ENCODE measurements around the gene ADCK1.
"Not testable (repeated sequence)": the region's sequence is repeated elsewhere in the genome, so short reads cannot be mapped to it uniquely, and the experiment has no call there.

ADCK1 gene, protein sequence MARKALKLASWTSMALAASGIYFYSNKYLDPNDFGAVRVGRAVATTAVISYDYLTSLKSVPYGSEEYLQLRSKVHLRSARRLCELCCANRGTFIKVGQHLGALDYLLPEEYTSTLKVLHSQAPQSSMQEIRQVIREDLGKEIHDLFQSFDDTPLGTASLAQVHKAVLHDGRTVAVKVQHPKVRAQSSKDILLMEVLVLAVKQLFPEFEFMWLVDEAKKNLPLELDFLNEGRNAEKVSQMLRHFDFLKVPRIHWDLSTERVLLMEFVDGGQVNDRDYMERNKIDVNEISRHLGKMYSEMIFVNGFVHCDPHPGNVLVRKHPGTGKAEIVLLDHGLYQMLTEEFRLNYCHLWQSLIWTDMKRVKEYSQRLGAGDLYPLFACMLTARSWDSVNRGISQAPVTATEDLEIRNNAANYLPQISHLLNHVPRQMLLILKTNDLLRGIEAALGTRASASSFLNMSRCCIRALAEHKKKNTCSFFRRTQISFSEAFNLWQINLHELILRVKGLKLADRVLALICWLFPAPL

DNA sequence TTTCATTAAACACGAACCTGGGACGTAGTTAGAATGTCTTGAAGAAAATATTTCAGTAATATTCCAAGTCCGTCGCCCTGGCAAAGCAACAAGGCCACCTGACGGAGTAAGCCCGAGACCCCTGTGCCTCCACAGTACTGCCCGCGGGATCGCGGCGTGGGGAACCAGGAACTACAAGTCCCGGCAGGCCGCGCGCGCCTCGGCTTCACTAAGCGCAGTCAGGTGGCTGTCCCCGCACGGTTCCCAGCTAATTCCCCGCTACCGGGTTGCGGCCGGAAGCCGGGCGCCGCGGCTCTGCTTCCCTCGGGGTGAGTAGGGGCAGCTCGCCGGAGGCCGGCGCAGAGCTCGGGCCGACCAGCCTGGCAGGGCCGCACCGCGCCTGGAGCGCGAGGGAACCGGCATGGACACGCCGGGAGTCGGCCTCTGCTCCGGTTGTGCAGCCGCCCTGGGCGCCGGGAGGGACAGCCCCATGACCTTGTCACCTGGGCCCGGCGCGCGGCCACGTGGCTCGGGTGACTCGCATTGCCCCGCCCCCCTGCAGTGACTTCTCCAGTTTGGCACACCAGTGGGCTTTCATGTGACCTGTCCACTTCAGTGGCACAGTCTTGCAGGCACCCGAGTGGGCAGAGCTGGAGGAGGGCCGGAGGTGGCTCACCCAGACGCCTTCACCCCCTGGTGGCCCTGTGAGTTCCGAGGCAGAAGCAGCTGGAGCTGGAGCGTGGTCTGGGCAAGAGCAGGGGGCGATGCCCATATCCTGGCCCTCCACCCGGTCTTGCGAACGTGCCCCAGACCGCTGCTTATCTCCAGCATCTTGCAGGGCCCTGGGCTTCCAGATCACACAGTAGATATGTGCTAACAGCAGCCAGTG, at the start of gene ADCK1:
Gene ADCK1 (plus strand): TSS at position 247 of the 868 bp plus-strand sequence. CDS start 18,870 bp downstream, outside the sequence.
- no peak for DNase-seq (ENCODE audit: low read depth, low spot score)
- H3K27ac ChIP-seq = peak within 1 kb of the TSS; percentile 52

DNA sequence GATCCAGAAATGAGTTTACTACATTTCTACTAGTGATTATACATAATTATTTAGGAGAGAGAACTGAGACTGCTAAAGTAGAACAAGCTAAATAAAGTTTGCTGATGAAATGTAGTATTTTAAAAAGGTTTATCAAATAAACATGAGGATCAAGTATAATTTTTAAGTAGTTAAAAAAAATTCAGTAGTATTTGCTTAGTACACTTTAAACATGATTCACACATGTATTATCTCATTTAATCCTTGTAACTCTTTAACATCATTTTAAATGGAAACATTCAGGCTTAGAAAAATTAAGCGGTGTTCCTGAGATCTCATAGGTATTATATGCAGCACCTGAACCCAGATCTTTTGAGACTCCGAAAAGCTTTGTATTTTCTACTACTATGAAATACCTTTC, 47.6 kb upstream of the ADCK1 start:
- no peak for DNase-seq (ENCODE audit: low read depth, low spot score)
- no peak overlapping the region for H3K27ac ChIP-seq

DNA sequence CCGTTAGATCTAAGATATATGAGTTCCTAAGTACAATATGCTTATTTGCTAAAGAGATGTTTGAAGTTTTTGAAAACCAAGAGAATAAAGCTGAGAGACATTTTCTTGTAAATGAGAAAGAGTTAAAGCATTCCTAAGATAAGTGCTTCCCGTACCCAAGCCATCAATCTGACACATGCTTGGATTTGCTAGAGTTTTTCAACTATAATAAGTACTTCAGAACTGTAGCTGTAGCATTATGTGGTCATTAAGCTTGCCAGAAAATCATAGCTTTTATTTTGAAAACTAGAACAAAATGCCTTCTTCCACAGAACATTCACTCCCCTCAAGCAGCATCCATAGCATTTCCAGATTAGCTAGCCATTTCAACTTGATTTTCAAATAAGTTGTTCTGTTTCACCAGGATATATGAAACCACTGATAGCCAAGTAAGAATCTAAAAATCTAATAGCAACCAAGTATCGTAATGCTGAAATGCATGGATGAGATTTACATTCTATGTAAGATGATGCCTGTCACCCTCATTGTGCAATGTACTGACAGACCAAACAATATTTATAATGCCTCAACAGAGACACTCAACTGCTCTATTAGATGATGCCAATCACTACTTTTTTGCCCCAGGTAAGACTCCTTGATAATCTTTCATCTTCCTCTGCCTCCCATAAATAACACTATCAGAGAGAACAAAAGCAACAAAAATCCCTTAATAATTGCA, 47.0 kb upstream of the ADCK1 start:
- no peak for DNase-seq (ENCODE audit: low read depth, low spot score)
- no peak overlapping the region for H3K27ac ChIP-seq

DNA sequence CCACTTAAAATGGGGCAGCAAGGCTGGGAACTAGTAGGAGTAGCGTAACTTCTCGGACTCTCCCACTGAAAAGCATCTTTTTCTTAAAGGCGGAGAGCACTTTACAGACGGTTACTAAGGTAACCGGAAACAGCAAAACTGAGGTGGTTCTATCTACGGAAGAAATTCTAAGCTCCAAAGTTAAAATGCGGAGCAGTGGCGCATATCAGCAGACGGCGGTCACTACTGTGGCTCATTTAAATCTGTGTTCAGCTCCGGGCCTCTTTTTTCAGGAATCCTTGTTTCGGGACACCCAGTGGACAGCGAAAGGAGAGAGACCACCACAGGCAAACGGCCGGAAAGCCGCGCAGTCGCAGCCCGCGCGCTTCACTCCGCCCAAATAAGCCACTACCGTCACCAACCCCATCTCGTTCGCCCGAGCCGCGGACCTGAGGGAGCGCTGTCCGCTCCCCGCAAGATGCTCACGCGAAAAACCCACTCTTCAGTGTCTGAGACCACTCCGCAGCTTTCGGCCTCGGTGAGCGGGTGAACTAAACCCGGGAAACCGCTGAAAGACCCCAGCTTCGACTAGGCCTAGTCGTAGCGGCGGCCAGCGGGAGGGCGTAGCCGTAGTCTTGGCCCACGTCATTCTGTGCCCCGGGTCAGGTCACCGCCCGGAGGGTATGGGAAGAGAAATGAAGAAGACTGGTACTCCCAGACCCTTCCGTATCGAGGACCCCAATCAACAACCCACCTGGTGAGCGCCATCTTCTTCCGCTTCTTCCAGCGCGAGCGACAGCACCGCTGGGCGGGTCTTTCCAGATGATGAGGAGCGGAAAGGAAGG, 39.3 kb upstream of the ADCK1 start, which contains the start of gene SNW1:
Gene SNW1 (minus strand): TSS at position 776 of the 824 bp plus-strand sequence. CDS start 29 bp downstream, at position 747.
- no peak for DNase-seq (ENCODE audit: low read depth, low spot score)
- H3K27ac ChIP-seq = peak within 1 kb of the TSS; percentile 59

DNA sequence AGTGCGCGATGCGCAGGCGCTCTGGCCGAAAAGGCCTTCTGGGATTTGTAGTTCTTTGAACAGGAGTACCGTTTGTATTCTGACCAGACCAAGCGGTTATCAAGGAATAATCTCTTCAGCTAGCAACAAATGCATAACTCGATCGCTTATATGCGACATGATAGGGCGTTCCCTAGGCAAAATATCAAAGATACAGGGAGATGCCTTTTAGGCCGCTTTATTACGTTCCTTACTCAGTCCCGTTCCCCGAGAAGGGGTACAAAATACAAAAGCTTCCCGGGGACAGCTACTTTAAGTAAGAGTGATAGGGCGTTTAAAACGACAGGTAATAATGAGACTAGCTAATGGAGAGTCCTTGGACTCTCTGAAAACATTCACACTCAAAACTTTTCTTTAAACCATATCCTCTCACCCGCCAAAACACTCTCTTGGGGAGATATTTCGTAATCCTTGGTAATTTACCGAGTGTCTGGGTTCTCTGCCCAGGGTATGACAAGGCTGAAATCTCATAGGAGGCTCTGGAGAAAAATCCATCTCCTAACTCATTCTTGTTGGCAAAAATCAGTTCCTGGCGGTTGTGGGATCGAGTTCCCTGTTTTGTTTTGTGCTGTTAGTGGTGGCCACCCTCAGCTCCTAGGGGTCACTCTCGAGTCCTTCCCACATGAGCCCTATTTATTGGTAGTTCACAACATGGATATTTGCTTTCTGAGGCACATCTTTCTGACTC, 38.5 kb upstream of the ADCK1 start:
- peak overlapping the region; percentile 59 for H3K27ac ChIP-seq
- peak; percentile 70 for DNase-seq (ENCODE audit: low read depth, low spot score)

DNA sequence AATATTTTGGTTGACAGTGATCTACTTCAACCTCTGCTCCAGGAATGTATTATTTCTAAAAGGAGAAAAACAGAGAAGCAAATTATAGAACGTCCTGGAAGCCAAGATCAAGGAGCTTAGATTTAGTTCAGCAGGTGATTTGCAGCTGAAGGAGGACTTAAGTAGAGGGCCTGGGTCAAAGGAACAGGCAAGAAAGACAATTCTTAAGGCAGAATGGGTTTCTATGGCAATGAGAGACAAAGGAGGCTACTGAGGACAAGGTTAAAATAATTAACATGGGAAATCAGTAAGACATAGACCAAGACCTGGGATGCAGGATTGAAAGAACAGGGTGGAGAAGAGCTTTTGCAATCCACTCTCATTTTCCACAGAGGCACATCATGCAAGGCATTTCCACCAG, 36.6 kb upstream of the ADCK1 start:
- no peak overlapping the region for H3K27ac ChIP-seq
- no peak for DNase-seq (ENCODE audit: low read depth, low spot score)

DNA sequence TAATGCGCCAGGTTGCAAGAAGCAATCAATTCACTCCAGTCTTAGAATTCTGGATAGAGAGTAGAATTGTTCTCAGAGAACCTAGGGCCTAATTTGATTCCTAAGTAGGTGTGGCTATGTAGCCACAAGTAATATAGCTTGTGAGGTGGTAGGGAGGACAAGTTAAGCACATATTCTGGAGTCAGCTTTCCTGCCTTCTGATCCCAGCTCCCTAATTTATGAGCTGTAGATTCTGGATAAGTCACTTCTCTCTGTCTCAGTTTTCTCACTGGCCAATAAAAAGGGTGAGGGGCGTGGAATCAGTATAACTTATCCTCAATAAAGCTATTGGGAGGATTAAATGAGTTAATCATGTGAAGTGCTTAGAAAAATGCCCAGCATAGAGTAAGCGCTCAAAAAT, 35.9 kb upstream of the ADCK1 start:
- DNase-seq (ENCODE audit: low read depth, low spot score) = no peak
- no peak overlapping the region for H3K27ac ChIP-seq

DNA sequence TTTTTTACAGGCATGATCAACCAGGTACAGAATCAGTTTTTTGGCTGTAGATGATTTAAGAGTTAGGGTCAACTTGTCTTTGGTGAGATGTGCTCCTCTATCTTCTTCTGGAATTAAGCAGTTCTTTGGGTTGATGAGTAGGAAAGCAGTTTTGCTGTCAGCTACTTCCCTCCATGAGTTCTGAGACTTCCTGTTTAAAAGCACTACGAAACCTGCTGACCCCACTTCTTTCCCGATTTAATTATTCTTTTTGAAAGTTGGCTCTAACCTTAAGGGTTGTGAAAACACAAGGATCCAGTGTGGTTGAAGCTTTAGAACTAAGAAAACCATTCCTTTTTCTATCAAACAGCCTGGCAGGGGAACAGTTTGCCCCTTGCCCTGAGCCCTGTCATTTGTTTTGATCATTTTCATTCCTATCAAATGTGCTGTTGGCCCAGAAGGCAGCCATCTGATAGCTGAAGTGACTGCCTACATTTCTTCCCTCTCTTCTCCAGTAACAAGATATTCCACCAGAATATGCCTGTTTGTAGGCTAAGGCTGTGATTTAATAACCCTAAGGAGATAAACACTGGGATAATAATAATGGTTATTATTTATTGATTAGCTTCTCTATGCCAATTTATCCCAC, 31.4 kb upstream of the ADCK1 start:
- not testable (repeated sequence) for H3K27ac ChIP-seq; DNase-seq (ENCODE audit: low read depth, low spot score)

DNA sequence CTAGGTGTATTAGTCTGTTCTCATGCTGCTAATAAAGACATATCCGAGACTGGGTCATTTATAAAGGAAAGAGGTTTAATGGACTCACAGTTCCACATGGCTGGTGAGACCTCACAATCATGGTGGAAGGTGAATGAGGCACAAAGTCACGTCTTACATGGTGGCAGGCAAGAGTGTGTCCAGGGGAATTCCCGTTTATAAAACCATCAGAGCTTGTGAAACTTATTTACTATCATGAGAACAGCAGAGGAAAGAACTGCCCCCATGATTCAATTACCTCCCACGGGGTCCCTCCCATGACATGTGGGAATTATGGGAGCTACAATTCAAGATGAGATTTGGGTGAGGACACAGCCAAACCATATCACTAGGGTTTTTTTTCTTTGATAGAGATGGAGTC, 25.9 kb upstream of the ADCK1 start:
- DNase-seq (ENCODE audit: low read depth, low spot score); H3K27ac ChIP-seq: not testable (repeated sequence)

DNA sequence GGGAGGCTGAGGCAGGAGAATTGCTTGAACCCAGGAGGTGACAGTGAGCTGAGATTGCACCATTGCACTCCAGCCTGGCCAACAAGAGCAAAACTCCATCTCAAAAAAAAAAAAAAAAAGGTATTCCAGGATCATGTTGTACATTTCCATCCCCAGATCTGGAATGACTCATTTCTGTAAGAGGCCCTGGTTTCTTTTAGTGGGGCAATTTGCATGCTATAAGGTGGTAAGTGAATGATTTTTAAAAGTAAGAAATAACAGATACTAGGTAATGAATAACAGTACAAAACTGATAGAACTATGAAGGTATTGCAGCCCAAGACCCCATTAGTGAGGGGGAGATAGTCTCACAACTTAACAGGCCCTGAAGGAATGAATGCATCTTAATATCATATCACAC, 17.7 kb upstream of the ADCK1 start:
- no peak overlapping the region for H3K27ac ChIP-seq
- DNase-seq (ENCODE audit: low read depth, low spot score) = no peak

DNA sequence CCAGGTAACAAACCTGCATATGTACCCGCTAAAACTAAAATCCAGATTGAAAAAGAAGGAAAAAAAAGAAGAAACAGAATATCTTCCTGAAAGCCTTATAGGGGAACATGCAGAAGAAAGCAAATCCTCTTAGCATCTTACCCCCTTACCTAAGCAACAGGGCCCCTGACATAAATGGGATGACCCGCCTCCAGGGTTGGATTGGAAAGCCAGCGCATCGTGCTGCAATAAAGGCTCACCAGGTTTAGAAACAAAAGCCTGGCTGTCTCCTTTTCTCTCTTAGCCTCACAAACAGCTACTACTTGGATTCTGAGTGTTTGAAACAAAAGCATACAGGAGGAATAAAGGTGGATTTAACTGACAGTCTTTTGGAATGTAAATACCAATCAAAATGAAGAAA, 13.8 kb upstream of the ADCK1 start:
- no peak overlapping the region for H3K27ac ChIP-seq
- no peak for DNase-seq (ENCODE audit: low read depth, low spot score)

DNA sequence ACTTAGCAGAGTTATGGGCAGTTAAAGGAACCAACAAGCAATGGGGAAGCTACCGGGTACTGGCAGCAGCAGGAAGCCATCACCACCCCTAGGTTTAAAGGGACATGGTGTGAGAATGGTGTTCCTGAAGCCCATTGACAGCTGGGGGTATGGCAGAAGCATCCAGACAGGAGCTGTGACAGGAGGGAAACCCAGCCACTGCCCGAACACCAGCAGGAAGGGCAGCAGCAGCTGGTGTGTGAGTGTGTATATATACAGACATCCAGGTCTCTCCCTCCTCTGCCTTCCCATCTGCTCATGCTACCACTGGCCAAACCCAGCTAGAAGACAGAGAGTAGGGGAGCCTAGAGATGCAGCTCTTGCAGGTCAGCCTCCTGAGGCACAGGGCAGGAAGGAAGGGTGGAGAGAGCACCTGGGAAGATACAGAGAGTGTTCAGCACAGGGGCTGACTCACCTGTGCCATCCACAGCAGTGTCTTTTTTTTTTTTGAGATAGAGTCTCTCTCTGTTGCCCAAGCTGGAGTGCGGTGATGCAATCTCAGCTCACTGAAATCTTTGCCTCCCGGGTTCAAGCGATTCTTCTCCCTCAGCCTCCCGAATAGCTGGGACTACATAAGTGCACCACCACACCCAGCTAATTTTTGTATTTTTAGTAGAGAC, 9.2 kb upstream of the ADCK1 start:
- DNase-seq (ENCODE audit: low read depth, low spot score) = no peak
- H3K27ac ChIP-seq = peak overlapping the region; percentile 9

DNA sequence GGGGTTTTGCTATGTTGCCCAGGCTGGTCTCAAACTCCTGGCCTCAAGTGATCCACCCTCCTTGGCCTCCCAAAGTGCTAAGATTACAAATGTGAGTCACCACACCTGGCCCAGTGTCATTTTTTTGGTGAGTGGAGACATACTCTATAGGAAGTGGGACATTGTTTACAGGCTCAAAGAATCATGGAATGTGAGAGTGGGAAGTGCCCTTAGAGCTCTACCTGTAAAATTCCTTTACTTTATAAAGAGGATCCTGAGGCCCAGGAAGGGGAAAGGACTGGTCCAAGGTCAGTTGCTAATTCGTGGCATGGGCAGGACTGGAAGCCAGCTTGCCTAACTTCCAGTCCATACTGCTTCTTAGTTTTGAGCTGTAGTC, 8.7 kb upstream of the ADCK1 start:
- peak overlapping the region; percentile 9 for H3K27ac ChIP-seq
- DNase-seq (ENCODE audit: low read depth, low spot score) = no peak

DNA sequence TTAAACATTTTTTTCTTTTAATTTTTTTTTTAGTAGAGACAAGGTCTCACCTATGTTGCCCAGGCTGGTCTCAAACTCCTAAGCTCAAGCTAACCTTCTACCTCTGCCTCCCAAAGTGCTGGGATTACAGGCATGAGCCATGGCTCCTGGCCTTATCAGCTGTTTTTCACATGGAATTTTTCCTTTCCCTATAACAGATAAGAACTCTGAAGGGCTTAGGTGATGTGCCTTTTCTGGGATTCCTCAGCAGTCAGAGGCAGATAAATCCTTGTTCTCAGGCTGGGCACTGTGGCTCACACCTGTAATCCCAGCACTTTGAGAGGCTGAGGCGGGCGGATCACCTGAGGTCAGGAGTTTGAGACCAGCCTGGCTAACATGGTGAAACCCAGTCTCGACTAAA, 6.7 kb upstream of the ADCK1 start:
- not testable (repeated sequence) for H3K27ac ChIP-seq; DNase-seq (ENCODE audit: low read depth, low spot score)

DNA sequence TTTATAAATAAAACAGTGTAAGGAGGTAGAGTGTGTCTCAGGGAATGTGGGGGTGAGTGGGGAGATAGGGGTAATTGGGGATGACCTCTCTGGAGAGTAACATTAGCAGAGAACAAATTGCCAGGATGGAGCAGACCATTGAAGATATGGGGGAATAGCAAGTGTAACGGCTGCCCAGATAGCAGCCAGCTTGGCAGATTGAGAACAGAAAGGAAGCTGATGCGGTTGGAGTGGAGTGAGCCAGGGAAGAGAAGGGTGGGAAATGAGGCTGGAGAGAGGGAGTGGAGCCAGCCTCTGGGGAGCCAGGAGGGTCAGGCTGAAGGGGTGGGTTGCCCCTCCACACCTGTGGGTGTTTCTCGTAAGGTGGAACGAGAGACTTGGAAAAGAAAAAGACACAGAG, 5.6 kb upstream of the ADCK1 start:
- no peak overlapping the region for H3K27ac ChIP-seq
- no peak for DNase-seq (ENCODE audit: low read depth, low spot score)

DNA sequence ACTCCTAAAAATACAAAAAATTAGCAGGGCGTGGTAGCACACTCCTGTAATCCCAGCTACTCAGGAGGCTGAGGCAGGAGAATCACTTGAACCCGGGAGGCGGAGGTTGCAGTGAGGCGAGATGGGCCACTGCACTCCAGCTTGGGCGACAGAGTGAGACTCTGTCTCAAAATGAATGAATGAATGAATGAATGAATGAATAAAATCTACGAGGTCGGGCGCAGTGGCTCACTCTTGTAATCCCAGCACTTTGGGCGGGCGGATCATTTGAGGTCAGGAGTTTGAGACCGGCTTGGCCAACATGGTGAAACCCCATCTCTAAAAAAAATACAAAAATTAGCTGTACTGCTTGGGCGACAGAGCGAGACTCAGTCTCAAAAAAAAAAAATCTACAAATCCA, 453 bp upstream of the ADCK1 start:
- peak overlapping the region; percentile 52 for H3K27ac ChIP-seq
- DNase-seq (ENCODE audit: low read depth, low spot score) = not testable (repeated sequence)

DNA sequence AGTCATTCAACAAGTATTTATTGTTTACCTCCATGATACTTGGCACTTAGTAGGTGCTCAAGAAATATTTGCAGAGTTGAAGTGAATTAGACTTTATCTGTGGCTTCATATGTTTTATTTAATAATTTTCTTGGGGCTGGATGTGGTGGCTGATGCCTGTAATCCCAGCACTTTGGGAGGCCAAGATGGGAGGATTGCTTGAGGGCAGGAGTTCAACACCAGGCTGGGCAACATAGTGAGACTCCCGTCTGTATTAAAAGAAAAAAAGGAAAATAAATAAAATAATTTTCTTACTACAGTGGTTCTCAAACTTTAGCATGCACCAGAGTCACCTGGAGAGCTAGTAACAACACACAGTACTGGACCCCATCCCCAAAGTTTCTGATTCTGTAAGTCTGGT, 905 bp downstream of the ADCK1 start:
- no peak for DNase-seq (ENCODE audit: low read depth, low spot score)

DNA sequence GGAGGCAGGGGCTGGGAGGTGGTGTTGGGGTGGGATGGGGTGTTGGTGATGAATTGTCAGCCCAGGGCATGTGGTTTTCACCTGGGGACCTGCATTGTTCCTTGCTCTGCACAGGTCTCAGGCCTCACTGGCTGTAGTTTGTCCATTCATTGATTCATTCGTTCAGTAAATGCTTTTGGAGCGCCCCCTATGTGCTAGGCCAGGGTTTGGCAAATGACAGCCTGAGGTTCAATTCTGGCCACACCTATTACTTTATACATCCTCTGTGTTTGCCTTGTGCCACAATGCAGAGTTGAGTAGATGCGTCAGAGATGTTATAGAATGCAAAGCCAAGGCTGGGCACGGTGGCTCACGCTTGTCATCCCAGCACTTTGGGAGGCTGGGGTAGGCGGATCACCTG, 4.7 kb downstream of the ADCK1 start:
- no peak for DNase-seq (ENCODE audit: low read depth, low spot score)
- no peak overlapping the region for H3K27ac ChIP-seq

More for the DNA sequence above, 905 bp downstream of the ADCK1 start:
- H3K27ac ChIP-seq = no peak overlapping the region

All from epithelial cell of prostate (primary cell).